HCT116 (cell line): ENCODE results near the gene HAPSTR1. TPM values are rescaled to one million over a fixed set of nuclear protein-coding genes. Genes with fewer than 3 reads are reported as not detected.
A peak's percentile ranks its signal among the peaks of the same experiment; 100 is the strongest.

ENCODE experiments used
- ATAC-seq: fragments of 200-7000 bp; cut with Tn5 transposase; 2 replicates; pipeline ENCODE4 v1.9.1; 2020; ENCODE audit warnings: mild to moderate bottlenecking, moderate library complexity
- BruUV-seq: library from RNA; stranded (reverse); fragments of 400-500 nt; replicated peaks from 2 replicates; lab custom pipeline; 2021; lab: Mats Ljungman, UMichigan
- CTCF ChIA-PET: fragments of 300-600 bp; sonication (Branson Sonifier 250); formaldehyde crosslinking; loops from one replicate; lab custom pipeline; 2021; ENCODE audit warnings: antibody characterized with exemption; lab: Charles Lee
- POLR2A ChIA-PET: fragments of 300-600, 350-600 bp; sonication (Branson Sonifier 250); formaldehyde crosslinking; loops from one replicate; lab custom pipeline; 2021; ENCODE audit warnings: antibody characterized with exemption; lab: Charles Lee
- RAD21 ChIA-PET, 2 experiments: fragments of 300-600 bp; sonication (Branson Sonifier 250); formaldehyde crosslinking; loops; one replicate each; lab custom pipeline; 2023; ENCODE audit warnings: low total read pairs in 2 of 2; ENCODE audit not compliant: uncharacterized antibody in 2 of 2, unreplicated experiment in 2 of 2, low non-redundant PET in 1 of 2; lab: Charles Lee
- DNase-seq: peaks from one replicate; pipeline ENCODE4 v3.0.0-alpha.2; 2010; ENCODE audit warnings: low read depth, low spot score
- H2AFZ ChIP-seq: fragments of 200-600 bp; shearing (Covaris generic), sonication (generic); 2 replicates; pipeline ENCODE4 v1.6.1; 2017; ENCODE audit warnings: low read depth, mixed run types, mixed read lengths, antibody characterized with exemption, low read length; ENCODE audit not compliant: poor library complexity, severe bottlenecking
- H3K27ac ChIP-seq: 2 replicates; pipeline ENCODE4 v1.5.1; 2012; ENCODE audit warnings: low read depth, low read length
- H3K27me3 ChIP-seq: fragments of 200-600 bp; sonication (generic); 2 replicates; pipeline ENCODE4 v1.6.1; 2016; ENCODE audit warnings: mixed run types, low read length, mixed read lengths; ENCODE audit not compliant: insufficient read depth
- H3K36me3 ChIP-seq, 2 experiments: fragments of 200-500 bp in 1 of 2; fragments of 200-600 bp in 1 of 2; sonication (Bioruptor generic) in 1 of 2; sonication (generic) in 1 of 2; 2 replicates each; pipeline versions ENCODE4 v1.5.1 to v1.6.1; 2014 to 2016; ENCODE audit warnings: low read length in 2 of 2, inconsistent platforms in 1 of 2, mixed read lengths in 1 of 2, mixed run types in 1 of 2; ENCODE audit not compliant: insufficient read depth in 2 of 2, control insufficient read depth in 1 of 2
- H3K4me1 ChIP-seq, 2 experiments: fragments of 200-600 bp in 1 of 2; sonication (generic) in 1 of 2; 2 replicates each; pipeline versions ENCODE4 v1.5.1 to v1.6.1; 2012 to 2017; ENCODE audit warnings: low read length in 2 of 2, inconsistent platforms in 1 of 2, mild to moderate bottlenecking in 1 of 2, mixed read lengths in 1 of 2, mixed run types in 1 of 2, moderate library complexity in 1 of 2; ENCODE audit not compliant: insufficient read depth in 2 of 2, control insufficient read depth in 1 of 2
- H3K4me2 ChIP-seq: fragments of 200-600 bp; sonication (generic); 2 replicates; pipeline ENCODE4 v1.6.1; 2017; ENCODE audit warnings: mixed run types, low read length, mixed read lengths
- H3K4me3 ChIP-seq, 2 experiments: fragments of 200-600 bp in 1 of 2; sonication (generic) in 1 of 2; replicated peaks in 1 of 2; 2 replicates each; pipeline ENCODE4 v1.5.1; 2011 to 2016; ENCODE audit warnings: low read length in 2 of 2, control low read depth in 1 of 2, low read depth in 1 of 2, mild to moderate bottlenecking in 1 of 2, mixed read lengths in 1 of 2, mixed run types in 1 of 2
- H3K79me2 ChIP-seq: fragments of 200-600 bp; sonication (generic); 2 replicates; pipeline ENCODE4 v1.6.1; 2017; ENCODE audit warnings: mild to moderate bottlenecking, mixed run types, low read length, moderate library complexity, mixed read lengths; ENCODE audit not compliant: insufficient read depth
- H3K9ac ChIP-seq: fragments of 200-600 bp; sonication (generic); 2 replicates; pipeline ENCODE4 v1.6.1; 2016; ENCODE audit warnings: low read length, mixed read lengths
- H3K9me2 ChIP-seq: fragments of 200-600 bp; sonication (generic), shearing (Covaris generic); 2 replicates; pipeline ENCODE4 v1.6.1; 2017; ENCODE audit warnings: mixed run types, mild to moderate bottlenecking, moderate library complexity; ENCODE audit not compliant: insufficient read depth
- H3K9me3 ChIP-seq, 2 experiments: fragments of 200-500 bp in 1 of 2; fragments of 200-600 bp in 1 of 2; sonication (Bioruptor generic) in 1 of 2; sonication (generic) in 1 of 2; 2 replicates each; pipeline ENCODE4 v1.6.1; 2014 to 2017; ENCODE audit warnings: low read length in 2 of 2, mixed read lengths in 2 of 2, inconsistent platforms in 1 of 2, low read depth in 1 of 2, mild to moderate bottlenecking in 1 of 2, mixed run types in 1 of 2, moderate library complexity in 1 of 2; ENCODE audit not compliant: control insufficient read depth in 1 of 2, insufficient read depth in 1 of 2
- H4K20me1 ChIP-seq: fragments of 200-600 bp; sonication (generic), shearing (Covaris generic); 2 replicates; pipeline ENCODE4 v1.6.1; 2017; ENCODE audit warnings: mixed run types, mild to moderate bottlenecking, moderate library complexity; ENCODE audit not compliant: insufficient read depth
- CBX3 ChIP-seq: IDR thresholded peaks from 2 replicates; pipeline ENCODE4 v1.6.1; 2012; ENCODE audit warnings: low read depth
- SP1 ChIP-seq: IDR thresholded peaks from 2 replicates; pipeline ENCODE4 v1.6.1; 2012; ENCODE audit warnings: low read depth
- TCF7L2 ChIP-seq: IDR thresholded peaks from 2 replicates; pipeline ENCODE4 v1.7.0; 2011; ENCODE audit warnings: borderline replicate concordance, inconsistent platforms; ENCODE audit not compliant: insufficient read depth, insufficient read length; ENCODE audit errors: extremely low read depth
- YY1 ChIP-seq: IDR thresholded peaks from 2 replicates; pipeline ENCODE4 v1.6.1; 2011; ENCODE audit warnings: low read length, low read depth, moderate library complexity, mild to moderate bottlenecking; ENCODE audit not compliant: insufficient replicate concordance; ENCODE audit errors: extremely low read depth
- intact Hi-C: fragments of 100-400 bp; cut with micrococcal nuclease; formaldehyde crosslinking; loops from 2 replicates; pipeline ENCODE4 v1.10.0; 2022
- total RNA-seq: library from RNA; stranded (reverse); gene quantifications from one replicate; pipeline ENCODE4 v1.2.1, GENCODE V29; 2021; ENCODE audit not compliant: unreplicated experiment
- TF ChIP-seq, protein P1 (sequence below): IDR thresholded peaks from 2 replicates; pipeline ENCODE4 v1.6.1; 2012; ENCODE audit warnings: low read depth

The HAPSTR1 gene
- total RNA-seq, 1 experiment from 2014 or later, result 54.9 TPM

DNA sequence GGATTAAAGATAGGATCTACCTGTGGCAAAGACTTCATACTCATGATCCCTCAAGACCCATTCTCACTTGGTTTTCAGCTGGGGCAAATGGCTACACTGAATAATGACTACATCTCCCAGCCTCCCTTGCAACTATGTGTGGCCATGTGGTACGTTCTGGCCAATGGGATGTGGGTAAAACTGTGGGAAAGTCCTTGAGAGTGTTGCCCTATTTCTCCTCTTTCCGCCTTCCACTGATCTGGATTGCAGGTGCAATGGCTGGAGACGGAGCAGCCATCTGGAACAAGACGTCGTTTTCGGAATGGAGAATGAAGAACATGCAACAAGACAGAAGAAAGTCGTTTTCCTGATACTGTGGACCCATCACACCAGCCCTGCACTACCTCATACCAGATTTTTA, 48.5 kb downstream of the HAPSTR1 start:
- H3K4me3 ChIP-seq, result no peak overlapping the region
- POLR2A ChIA-PET, result interaction anchor here (0.6 kb wide), 1 partner anchor 49 kb away, joined by 7 read pairs; the partner anchor contains the start of gene HAPSTR1
- no peaks in the 10 kb centered on the region for H3K9me2 ChIP-seq
- H3K27me3 ChIP-seq, result peaks cover 9% of the 10 kb centered on the region; the same call in 1 of the 2 replicates
- H2AFZ ChIP-seq, result no peak overlapping the region
- H3K9ac ChIP-seq, result no peak overlapping the region
- H3K4me2 ChIP-seq, result peak overlapping the region; percentile 67; the same call in 1 of the 2 replicates
- peak; percentile 59 for DNase-seq
- H3K36me3 ChIP-seq, result no peaks in the 10 kb centered on the region
- no TSS peak for BruUV-seq
- H3K9me3 ChIP-seq, result no peaks in the 10 kb centered on the region
- intact Hi-C loops, result loop anchor here (10.0 kb wide), 1 partner anchor 1595 kb away; no protein-coding TSS in a partner anchor
- TF ChIP-seq TCF7L2 (no peak), SP1 (peak; percentile 54), YY1 (peak; percentile 86), CBX3 (0 out of 2 replicates have a peak, but pooled peaks have one; percentile 15)
- TF ChIP-seq, protein P1, sequence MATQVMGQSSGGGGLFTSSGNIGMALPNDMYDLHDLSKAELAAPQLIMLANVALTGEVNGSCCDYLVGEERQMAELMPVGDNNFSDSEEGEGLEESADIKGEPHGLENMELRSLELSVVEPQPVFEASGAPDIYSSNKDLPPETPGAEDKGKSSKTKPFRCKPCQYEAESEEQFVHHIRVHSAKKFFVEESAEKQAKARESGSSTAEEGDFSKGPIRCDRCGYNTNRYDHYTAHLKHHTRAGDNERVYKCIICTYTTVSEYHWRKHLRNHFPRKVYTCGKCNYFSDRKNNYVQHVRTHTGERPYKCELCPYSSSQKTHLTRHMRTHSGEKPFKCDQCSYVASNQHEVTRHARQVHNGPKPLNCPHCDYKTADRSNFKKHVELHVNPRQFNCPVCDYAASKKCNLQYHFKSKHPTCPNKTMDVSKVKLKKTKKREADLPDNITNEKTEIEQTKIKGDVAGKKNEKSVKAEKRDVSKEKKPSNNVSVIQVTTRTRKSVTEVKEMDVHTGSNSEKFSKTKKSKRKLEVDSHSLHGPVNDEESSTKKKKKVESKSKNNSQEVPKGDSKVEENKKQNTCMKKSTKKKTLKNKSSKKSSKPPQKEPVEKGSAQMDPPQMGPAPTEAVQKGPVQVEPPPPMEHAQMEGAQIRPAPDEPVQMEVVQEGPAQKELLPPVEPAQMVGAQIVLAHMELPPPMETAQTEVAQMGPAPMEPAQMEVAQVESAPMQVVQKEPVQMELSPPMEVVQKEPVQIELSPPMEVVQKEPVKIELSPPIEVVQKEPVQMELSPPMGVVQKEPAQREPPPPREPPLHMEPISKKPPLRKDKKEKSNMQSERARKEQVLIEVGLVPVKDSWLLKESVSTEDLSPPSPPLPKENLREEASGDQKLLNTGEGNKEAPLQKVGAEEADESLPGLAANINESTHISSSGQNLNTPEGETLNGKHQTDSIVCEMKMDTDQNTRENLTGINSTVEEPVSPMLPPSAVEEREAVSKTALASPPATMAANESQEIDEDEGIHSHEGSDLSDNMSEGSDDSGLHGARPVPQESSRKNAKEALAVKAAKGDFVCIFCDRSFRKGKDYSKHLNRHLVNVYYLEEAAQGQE, result no peak
- TF ChIP-seq, all 23 proteins: peak for 3
- ChIA-PET RAD21 (no interaction called here), CTCF (interaction anchor here (1.4 to 3.0 kb wide), 3 partner anchors 9 to 508 kb away, joined by 5 to 25 read pairs (median 8); no protein-coding TSS in a partner anchor)
- Histone ChIP-seq H3K27ac (no peak overlapping the region), H3K4me1 (peaks cover 0 to 13% of the 10 kb centered on the region in 2 experiments; a peak in 2 of 4 replicates), H3K79me2 (no peaks in the 10 kb centered on the region), H4K20me1 (no peaks in the 10 kb centered on the region)
- peak; percentile 82 for ATAC-seq

Other genes with a start within 250 kb of the HAPSTR1 start
- 79.7 TPM for gene CARHSP1, start 222.6 kb upstream of the HAPSTR1 start, total RNA-seq
- gene LITAFD, start 209.3 kb upstream of the HAPSTR1 start, total RNA-seq, result not detected
- 154 TPM for gene USP7, start 127.7 kb upstream of the HAPSTR1 start, total RNA-seq